H9 (cell line): ENCODE data around the gene KRT34. TPM values are rescaled to one million over a fixed set of nuclear protein-coding genes. Genes with fewer than 3 reads are reported as not detected.

Source experiments
- DNase-seq: peaks from one replicate; pipeline ENCODE4 v3.0.0-alpha.2; 2017
- H2AFZ ChIP-seq: one replicate; pipeline ENCODE4 v1.6.1; 2013; ENCODE audit warnings: mild to moderate bottlenecking, low read length, control low read depth, moderate library complexity
- H2AK5ac ChIP-seq: 2 replicates; pipeline ENCODE4 v1.6.1; 2013; ENCODE audit warnings: low read length, control low read depth, mixed read lengths; ENCODE audit not compliant: insufficient read length
- H2BK120ac ChIP-seq: one replicate; pipeline ENCODE4 v1.6.1; 2013; ENCODE audit warnings: low read depth, mild to moderate bottlenecking, low read length, control low read depth, inconsistent platforms; ENCODE audit not compliant: poor library complexity, severe bottlenecking
- H2BK12ac ChIP-seq: 2 replicates; pipeline ENCODE4 v1.6.1; 2013; ENCODE audit warnings: low read length, control low read depth, mixed read lengths, low read depth; ENCODE audit not compliant: insufficient read length
- H2BK15ac ChIP-seq: 2 replicates; pipeline ENCODE4 v1.6.1; 2013; ENCODE audit warnings: low read depth, low read length, control low read depth
- H2BK20ac ChIP-seq: one replicate; pipeline ENCODE4 v1.6.1; 2013; ENCODE audit warnings: low read depth, mild to moderate bottlenecking, low read length, control low read depth, inconsistent platforms; ENCODE audit not compliant: poor library complexity, severe bottlenecking
- H2BK5ac ChIP-seq: 2 replicates; pipeline ENCODE4 v1.6.1; 2013; ENCODE audit warnings: low read length, control low read depth, mixed read lengths; ENCODE audit not compliant: insufficient read length
- H3K14ac ChIP-seq: 2 replicates; pipeline ENCODE4 v1.6.1; 2013; ENCODE audit warnings: low read length, control low read depth; ENCODE audit not compliant: insufficient read depth
- H3K18ac ChIP-seq: 2 replicates; pipeline ENCODE4 v1.6.1; 2013; ENCODE audit warnings: low read depth, mild to moderate bottlenecking, mixed read lengths, low read length, control low read depth; ENCODE audit not compliant: insufficient read length
- H3K23ac ChIP-seq: 2 replicates; pipeline ENCODE4 v1.6.1; 2013; ENCODE audit warnings: low read length, control low read depth, mixed read lengths, low read depth; ENCODE audit not compliant: insufficient read length
- H3K23me2 ChIP-seq: 2 replicates; pipeline ENCODE4 v1.6.1; 2013; ENCODE audit warnings: low read depth, mild to moderate bottlenecking, mixed read lengths, low read length, control low read depth; ENCODE audit not compliant: insufficient read length, poor library complexity, severe bottlenecking
- H3K27ac ChIP-seq: 2 replicates; pipeline ENCODE4 v1.5.1; 2013; ENCODE audit warnings: low read length, control low read depth, mixed read lengths, low read depth; ENCODE audit not compliant: insufficient read length
- H3K27me3 ChIP-seq: 2 replicates; pipeline ENCODE4 v1.6.1; 2013; ENCODE audit warnings: low read length, control low read depth, inconsistent platforms; ENCODE audit not compliant: insufficient read depth
- H3K4ac ChIP-seq: 2 replicates; pipeline ENCODE4 v1.6.1; 2013; ENCODE audit warnings: low read depth, mild to moderate bottlenecking, control low read depth, inconsistent platforms, low read length, moderate library complexity
- H3K4me1 ChIP-seq: 2 replicates; pipeline ENCODE4 v1.6.1; 2013; ENCODE audit warnings: low read length, control low read depth, inconsistent platforms; ENCODE audit not compliant: insufficient read depth
- H3K4me2 ChIP-seq: 2 replicates; pipeline ENCODE4 v1.6.1; 2013; ENCODE audit warnings: low read length, control low read depth, mixed read lengths; ENCODE audit not compliant: insufficient read length, insufficient read depth
- H3K56ac ChIP-seq: 2 replicates; pipeline ENCODE4 v1.6.1; 2013; ENCODE audit warnings: low read depth, mild to moderate bottlenecking, mixed read lengths, low read length, control low read depth; ENCODE audit not compliant: insufficient read length
- H3K79me1 ChIP-seq: 2 replicates; pipeline ENCODE4 v1.6.1; 2013; ENCODE audit warnings: low read depth, mild to moderate bottlenecking, moderate library complexity, low read length, control low read depth, inconsistent platforms; ENCODE audit not compliant: insufficient read depth, poor library complexity, severe bottlenecking
- H3K79me2 ChIP-seq: 2 replicates; pipeline ENCODE4 v1.6.1; 2013; ENCODE audit warnings: low read length, control low read depth, inconsistent platforms; ENCODE audit not compliant: insufficient read depth
- H3K9ac ChIP-seq: 2 replicates; pipeline ENCODE4 v1.6.1; 2013; ENCODE audit warnings: low read length, control low read depth, mixed read lengths; ENCODE audit not compliant: insufficient read length; ENCODE audit errors: extremely low read depth
- H3K9me3 ChIP-seq: one replicate; pipeline ENCODE4 v1.6.1; 2013; ENCODE audit warnings: low read depth, low read length, inconsistent platforms; ENCODE audit not compliant: control insufficient read depth
- H3T11ph ChIP-seq: one replicate; pipeline ENCODE4 v1.6.1; 2013; ENCODE audit warnings: mild to moderate bottlenecking, low read length, control low read depth, inconsistent platforms
- H4K20me1 ChIP-seq: one replicate; pipeline ENCODE4 v1.6.1; 2013; ENCODE audit not compliant: control insufficient read depth, insufficient read length, insufficient read depth
- H4K5ac ChIP-seq: 2 replicates; pipeline ENCODE4 v1.6.1; 2013; ENCODE audit warnings: low read depth, mild to moderate bottlenecking, mixed read lengths, low read length, control low read depth; ENCODE audit not compliant: insufficient read length
- H4K8ac ChIP-seq: replicated peaks from 2 replicates; pipeline ENCODE4 v1.6.1; 2013; ENCODE audit warnings: low read length, control low read depth, mixed read lengths, low read depth; ENCODE audit not compliant: insufficient read length
- H4K91ac ChIP-seq: 2 replicates; pipeline ENCODE4 v1.6.1; 2013; ENCODE audit warnings: low read depth, mild to moderate bottlenecking, moderate library complexity, mixed read lengths, low read length, control low read depth; ENCODE audit not compliant: insufficient read length
- H3K27ac Mint-ChIP-seq, 3 experiments: 2 replicates in 2 of 3; 3 replicates in 1 of 3; pipeline ENCODE4 v1.8.0; 2020 to 2021; ENCODE audit warnings: mixed read lengths in 3 of 3, mild to moderate bottlenecking in 1 of 3, moderate library complexity in 1 of 3
- H3K27me3 Mint-ChIP-seq: 2 replicates; pipeline ENCODE4 v1.8.0; 2021; ENCODE audit warnings: low read depth, mild to moderate bottlenecking, moderate library complexity, mixed read lengths
- H3K36me3 Mint-ChIP-seq, 3 experiments: 2 replicates in 2 of 3; 3 replicates in 1 of 3; pipeline ENCODE4 v1.8.0; 2020 to 2021; ENCODE audit warnings: low read depth in 3 of 3, mixed read lengths in 3 of 3; ENCODE audit not compliant: insufficient read depth in 1 of 3
- H3K4me1 Mint-ChIP-seq, 2 experiments: 2 replicates each; pipeline ENCODE4 v1.8.0; 2020; ENCODE audit warnings: mixed read lengths in 2 of 2
- H3K4me3 Mint-ChIP-seq, 2 experiments: 2 replicates in 1 of 2; 3 replicates in 1 of 2; pipeline ENCODE4 v1.8.0; 2020 to 2021; ENCODE audit warnings: mild to moderate bottlenecking in 2 of 2, mixed read lengths in 2 of 2, moderate library complexity in 1 of 2
- H3K9me3 Mint-ChIP-seq, 2 experiments: 2 replicates in 1 of 2; 3 replicates in 1 of 2; pipeline ENCODE4 v1.8.0; 2020; ENCODE audit warnings: mild to moderate bottlenecking in 2 of 2, mixed read lengths in 2 of 2, moderate library complexity in 1 of 2
- CTCF ChIP-seq: fragments of 200-600 bp; sonication (generic); conservative IDR thresholded peaks from 3 replicates; pipeline ENCODE4 v1.8.0; 2021; ENCODE audit warnings: antibody characterized with exemption, mild to moderate bottlenecking
- WGBS: extraction: QIAGEN DNeasy Blood & Tissue Kit; methylation state at CpG from one replicate; pipeline ENCODE4 v1.1.7; 2013; ENCODE audit warnings: missing lambda C conversion rate, low lambda C conversion rate, mixed read lengths; ENCODE audit not compliant: insufficient read length; ENCODE audit errors: extremely low coverage; 5-methylcytosine and 5-hydroxymethylcytosine counted together
- total RNA-seq: library from RNA; stranded (reverse); gene quantifications from 2 replicates; pipeline ENCODE4 v1.2.1, GENCODE V29; 2021

KRT34 gene
- total RNA-seq, 1 experiment from 2014 or later: not detected

GRCh38 chr17:41333836-41334235, 48.3 kb downstream of the KRT34 start:
- Histone ChIP-seq H3K79me1 (no peaks in the 10 kb centered on the region), H3K27me3 (no peaks in the 10 kb centered on the region), H3K4ac (no peak overlapping the region), H3K27ac (no peak overlapping the region), H2BK20ac (no peak overlapping the region), H2AK5ac (no peak overlapping the region), H2BK5ac (no peak overlapping the region), H2BK15ac (no peak overlapping the region), H4K5ac (no peak overlapping the region), H3K23me2 (no peaks in the 10 kb centered on the region), H4K91ac (no peak overlapping the region), H3K4me2 (no peak overlapping the region), H3K4me1 (no peaks in the 10 kb centered on the region), H3K9ac (no peak overlapping the region), H2AFZ (no peak overlapping the region), H3K14ac (no peak overlapping the region), H3K79me2 (no peaks in the 10 kb centered on the region), H2BK12ac (no peak overlapping the region), H4K8ac (no peak overlapping the region), H2BK120ac (no peak overlapping the region), H3T11ph (no peak overlapping the region), H4K20me1 (no peaks in the 10 kb centered on the region), H3K23ac (no peak overlapping the region), H3K18ac (no peak overlapping the region), H3K56ac (no peak overlapping the region), H3K9me3 (no peaks in the 10 kb centered on the region)
- Mint-ChIP-seq H3K4me1 (peaks cover 0 to 9% of the 10 kb centered on the region in 2 experiments; a peak in 3 of 4 replicates), H3K4me3 (no peak overlapping the region), H3K9me3 (no peaks in the 10 kb centered on the region; a peak in 2 of 5 replicates), H3K36me3 (no peaks in the 10 kb centered on the region; a peak in 1 of 7 replicates), H3K27ac (no peak overlapping the region), H3K27me3 (peaks cover 4% of the 10 kb centered on the region; the same call in 1 of the 2 replicates)
- no peak for TF ChIP-seq CTCF
- DNase-seq: no peak
- no CpG with 5 or more reads among the region's 3 CpGs for WGBS
